Fibroblast of the aortic adventitia (primary cell): Measurements from ENCODE around the gene CTAG1A. TPM values are rescaled to one million over a fixed set of nuclear protein-coding genes. Genes with fewer than 3 reads are reported as not detected.
"Not testable (repeated sequence)": the region's sequence is repeated elsewhere in the genome, so short reads cannot be mapped to it uniquely, and the experiment has no call there.

Experiments used
- DNase-seq: peaks from one replicate; pipeline ENCODE4 v3.0.0-alpha.2; 2010; ENCODE audit warnings: low read depth
- H3K4me3 ChIP-seq: 2 replicates; pipeline ENCODE4 v1.5.1; 2011; ENCODE audit warnings: low read depth, mild to moderate bottlenecking, control low read depth, low read length, moderate library complexity
- CTCF ChIP-seq: IDR thresholded peaks from 2 replicates; pipeline ENCODE4 v1.5.1; 2011; ENCODE audit warnings: mild to moderate bottlenecking, low read length, control low read depth, inconsistent platforms; ENCODE audit not compliant: insufficient read depth
- total RNA-seq: library from RNA; depleted of rRNA; stranded (reverse); fragments of >200 nt; gene quantifications from 2 replicates; pipeline ENCODE4 v1.2.3, GENCODE V29; 2012; ENCODE audit warnings: low replicate concordance

The CTAG1A gene
- total RNA-seq = not detected in 2 replicates

DNA sequence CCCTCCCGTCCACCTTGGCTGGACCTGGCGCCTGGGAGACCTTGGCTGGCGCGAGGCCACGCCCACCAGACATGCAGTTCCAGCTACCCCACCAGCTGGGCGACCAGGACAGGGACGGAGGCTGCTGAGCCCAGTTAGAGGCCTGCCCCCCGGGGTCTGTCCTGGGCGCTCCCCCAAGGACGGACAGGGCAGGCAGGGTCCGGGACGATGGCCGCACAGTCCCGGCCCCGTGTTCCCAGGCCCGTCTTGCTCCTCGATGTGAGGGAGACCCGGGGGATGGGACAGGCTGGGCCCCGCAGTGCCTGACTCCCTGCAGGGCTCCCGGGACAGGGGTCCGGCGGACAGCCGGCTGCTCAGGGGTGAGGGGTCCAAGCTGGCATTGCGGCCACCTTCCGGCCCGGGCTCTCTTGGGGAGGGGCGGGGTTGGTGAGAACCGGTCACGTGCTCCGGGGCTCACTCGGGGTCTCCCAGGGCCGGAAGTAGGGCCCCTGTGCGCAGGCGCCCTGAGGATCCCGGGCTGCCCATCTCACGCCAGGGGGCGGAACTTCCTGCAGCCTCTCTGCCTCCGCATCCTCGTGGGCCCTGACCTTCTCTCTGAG is at the start of gene CTAG1A:
CTAG1A (plus strand) TSS at position 549 of the 599 bp plus-strand sequence. CDS start 74 bp downstream, outside the sequence.
- H3K4me3 ChIP-seq, DNase-seq: not testable (repeated sequence)

DNA sequence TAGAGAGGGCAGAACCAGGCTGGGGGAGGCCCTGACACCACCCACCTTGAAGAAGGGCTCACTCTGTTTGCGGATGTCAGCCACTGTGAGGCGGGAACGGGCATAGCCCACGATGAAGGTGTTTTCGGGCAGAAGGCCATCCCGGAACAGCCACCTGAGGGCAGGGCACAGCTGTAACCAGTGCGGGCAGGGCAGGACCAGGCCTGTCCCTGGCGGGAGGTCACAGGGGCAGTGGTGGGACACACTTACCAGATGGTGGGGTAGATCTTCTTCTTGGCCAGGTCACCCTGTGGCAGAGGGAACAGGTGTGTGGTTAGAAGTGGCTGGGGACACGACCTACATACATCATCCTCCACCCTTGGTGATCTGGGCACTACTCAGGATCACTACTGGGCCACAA is 49.0 kb upstream of the CTAG1A start:
- H3K4me3 ChIP-seq = no peak overlapping the region
- TF ChIP-seq CTCF = no peak
- no peak for DNase-seq

GRCh38 chrX:154539077-154539476 is 45.9 kb upstream of the CTAG1A start:
- no peak for DNase-seq
- no peak overlapping the region for H3K4me3 ChIP-seq
- no peak for TF ChIP-seq CTCF

DNA sequence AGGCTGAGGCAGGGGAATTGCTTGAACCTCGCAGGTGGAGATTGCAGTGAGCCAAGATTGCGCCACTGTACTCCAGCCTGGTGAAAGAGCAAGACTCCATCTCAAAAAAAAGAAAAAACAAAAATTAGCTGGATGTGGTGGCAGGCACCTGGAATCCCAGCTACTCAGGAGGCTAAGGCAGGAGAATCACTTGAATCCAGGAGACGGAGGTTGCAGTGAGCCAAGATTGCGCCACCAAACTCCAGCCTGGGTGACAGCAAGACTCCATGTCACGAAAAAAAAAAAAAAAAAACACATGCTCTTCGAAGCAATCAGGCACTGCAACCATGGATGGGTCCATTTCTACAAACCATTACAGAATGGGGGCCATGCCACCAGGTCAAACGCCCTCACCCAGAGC is 44.6 kb upstream of the CTAG1A start:
- H3K4me3 ChIP-seq, DNase-seq: not testable (repeated sequence)

DNA sequence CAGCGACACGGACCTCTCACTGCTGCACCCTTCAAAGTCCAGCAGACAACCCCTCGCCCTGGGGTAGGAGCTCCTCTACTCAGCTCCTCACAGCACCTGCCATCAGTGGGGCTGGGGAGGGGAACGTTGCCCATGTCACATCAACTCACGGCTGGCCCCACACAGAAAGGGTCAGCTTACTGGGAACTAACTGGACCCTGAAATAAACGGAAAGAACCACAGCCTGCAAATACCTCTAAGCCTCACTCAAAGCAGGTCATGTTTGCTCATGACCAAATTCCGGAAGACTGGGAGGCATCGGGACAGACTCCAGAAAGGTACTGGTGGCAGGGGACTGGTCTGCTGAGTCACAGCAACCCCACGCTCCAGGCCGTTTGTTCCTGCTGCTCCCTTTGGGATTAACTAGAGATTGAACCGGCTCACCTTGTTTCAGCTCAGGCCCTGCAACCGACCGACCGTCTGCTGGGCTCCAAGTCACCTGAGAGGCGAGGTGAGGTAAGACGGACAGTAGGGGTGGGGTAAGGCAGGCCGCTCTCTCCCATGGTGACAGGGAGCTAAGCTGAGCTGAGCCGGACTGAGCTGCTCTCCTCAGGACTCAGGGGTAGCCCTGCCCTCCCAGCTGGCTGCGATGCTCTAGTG is 43.9 kb upstream of the CTAG1A start:
- DNase-seq = no peak
- no peak for TF ChIP-seq CTCF

DNA sequence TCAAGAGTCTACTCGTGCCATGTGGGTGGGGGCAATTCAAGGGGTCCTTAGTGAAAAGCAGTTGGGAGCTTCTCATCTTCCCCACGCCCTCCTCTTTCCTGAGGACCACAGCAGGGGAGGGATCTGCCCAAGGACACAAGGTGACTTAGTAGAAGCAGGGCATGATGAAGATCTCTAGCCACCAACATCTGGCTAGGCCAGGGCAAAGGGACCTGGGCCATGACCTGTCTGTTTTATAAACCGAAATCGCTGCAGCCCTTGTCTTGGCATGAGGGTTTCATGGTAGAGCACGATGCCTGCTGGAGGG is 43.4 kb upstream of the CTAG1A start:
- no peak for DNase-seq
- TF ChIP-seq CTCF = no peak
- H3K4me3 ChIP-seq = no peak overlapping the region

More for the DNA sequence above, 43.9 kb upstream of the CTAG1A start:
- H3K4me3 ChIP-seq = no peak overlapping the region

GRCh38 chrX:154541896-154542722 is 42.8 kb upstream of the CTAG1A start:
- TF ChIP-seq CTCF = no peak
- H3K4me3 ChIP-seq = peak overlapping the region; percentile 14
- DNase-seq = peak; percentile 96
